CD4-positive, alpha-beta memory T cell (primary cell): ENCODE results near the gene TXNDC17. TPM values are rescaled to one million over a fixed set of nuclear protein-coding genes. Genes with fewer than 3 reads are reported as not detected.
"Not testable (repeated sequence)": the region's sequence is repeated elsewhere in the genome, so short reads cannot be mapped to it uniquely, and the experiment has no call there.

Experiments used
- CTCF ChIA-PET: fragments of 350-600 bp; sonication (Branson Sonifier 250); formaldehyde crosslinking; loops from one replicate; lab custom pipeline; 2021; ENCODE audit warnings: inconsistent platforms; ENCODE audit not compliant: partially characterized antibody; lab: Charles Lee
- POLR2A ChIA-PET: fragments of 350-600 bp; sonication (Branson Sonifier 250); formaldehyde crosslinking; loops from one replicate; lab custom pipeline; 2021; ENCODE audit not compliant: partially characterized antibody; lab: Charles Lee
- DNase-seq, 5 donors: peaks; one replicate each; pipeline versions ENCODE4 v3.0.0 to v3.0.0-alpha.2; 2020 to 2022; ENCODE audit warnings: mixed read lengths in 1 of 5
- H3K27ac ChIP-seq: one replicate; pipeline ENCODE4 v1.7.0; 2013; ENCODE audit warnings: low read depth, low read length
- H3K27me3 ChIP-seq: 2 replicates; pipeline ENCODE4 v1.7.0; 2013; ENCODE audit warnings: mild to moderate bottlenecking, low read length, moderate library complexity; ENCODE audit not compliant: insufficient read depth
- H3K36me3 ChIP-seq: 2 replicates; pipeline ENCODE4 v1.7.0; 2013; ENCODE audit warnings: mild to moderate bottlenecking, low read length, moderate library complexity; ENCODE audit not compliant: insufficient read depth
- H3K4me1 ChIP-seq: 2 replicates; pipeline ENCODE4 v1.7.0; 2013; ENCODE audit warnings: mild to moderate bottlenecking, low read length, moderate library complexity; ENCODE audit not compliant: insufficient read depth
- H3K4me3 ChIP-seq, 2 donors: one replicate each; pipeline ENCODE4 v1.7.0; 2013; ENCODE audit warnings: low read length in 2 of 2, mild to moderate bottlenecking in 1 of 2
- H3K9me3 ChIP-seq, 2 donors: one replicate each; pipeline ENCODE4 v1.7.0; 2013; ENCODE audit warnings: low read length in 2 of 2, control low read depth in 1 of 2; ENCODE audit not compliant: control insufficient read depth in 1 of 2
- H3K27ac Mint-ChIP-seq, 7 donors: one replicate each; pipeline ENCODE4 v1.8.0; 2020 to 2021; ENCODE audit warnings: mixed read lengths in 7 of 7, mild to moderate bottlenecking in 6 of 7, inconsistent platforms in 3 of 7, moderate library complexity in 3 of 7
- H3K27me3 Mint-ChIP-seq, 2 donors: one replicate each; pipeline ENCODE4 v1.8.0; 2020 to 2021; ENCODE audit warnings: mixed read lengths in 2 of 2
- H3K36me3 Mint-ChIP-seq, 2 donors: one replicate each; pipeline ENCODE4 v1.8.0; 2020 to 2021; ENCODE audit warnings: mixed read lengths in 2 of 2, inconsistent platforms in 1 of 2, mild to moderate bottlenecking in 1 of 2
- H3K4me1 Mint-ChIP-seq, 4 donors: one replicate each; pipeline ENCODE4 v1.8.0; 2020 to 2021; ENCODE audit warnings: mixed read lengths in 4 of 4, mild to moderate bottlenecking in 1 of 4
- H3K4me3 Mint-ChIP-seq, 8 donors: one replicate each; pipeline ENCODE4 v1.8.0; 2020 to 2021; ENCODE audit warnings: mixed read lengths in 8 of 8, mild to moderate bottlenecking in 7 of 8, moderate library complexity in 6 of 8, inconsistent platforms in 3 of 8
- H3K9me3 Mint-ChIP-seq, 8 donors: one replicate each; pipeline ENCODE4 v1.8.0; 2020 to 2021; ENCODE audit warnings: mixed read lengths in 8 of 8, mild to moderate bottlenecking in 5 of 8, inconsistent platforms in 3 of 8, moderate library complexity in 1 of 8
- intact Hi-C: fragments of 100-400 bp; cut with micrococcal nuclease; formaldehyde crosslinking; loops from one replicate; pipeline ENCODE4 v1.15.1; 2023
- polyA plus RNA-seq, 2 donors: library from polyadenylated mRNA; unstranded; fragments of 300-500 nt; fragmentation: Illumina TruSeq; gene quantifications; one replicate each; pipeline ENCODE4 v1.2.3, GENCODE V29; 2021
- total RNA-seq, 2 experiments: library from RNA; stranded (reverse); gene quantifications; one replicate each; pipeline ENCODE4 v1.2.3, GENCODE V29; 2021

The TXNDC17 gene
- total RNA-seq (10 to 100 TPM; 17.0 to 27.1 TPM), polyA plus RNA-seq (100 to 1,000 TPM in 1 of 2 donors, 10 to 100 TPM in 1; 74.7 to 122 TPM)

GRCh38 chr17:6640536-6641246, at the start of gene TXNDC17, which contains the start of gene KIAA0753:
Gene TXNDC17, plus strand, starts transcription at chr17:6641060. Its CDS starts 23 bp downstream, at chr17:6641083.
Gene KIAA0753, minus strand, starts transcription at chr17:6640711. Its CDS starts 5,608 bp downstream, at chr17:6635103.
- intact Hi-C loops, result loop anchor here (1.0 to 10.0 kb wide), 4 partner anchors 11 to 1056 kb away; partner anchors contain the start of genes C17orf100, MED31, NLRP1 and XAF1
- H3K36me3 ChIP-seq, result peaks cover 9% of the 10 kb centered on the region
- ChIA-PET CTCF (interaction anchor here (1.9 kb wide), 1 partner anchor 10 kb away, joined by 9 read pairs; the partner anchor contains the start of genes C17orf100 and MED31), POLR2A (interaction anchor here (0.8 to 5.6 kb wide), 10 partner anchors 10 to 1607 kb away, joined by 3 to 78 read pairs (median 4); partner anchors contain the start of genes C17orf100, CTC1, MED31 and NUP88)
- H3K27ac ChIP-seq, result peak within 1 kb of the TSS; percentile 81
- peaks cover 40% of the 10 kb centered on the region for H3K4me1 ChIP-seq
- peaks cover 12 to 38% of the 10 kb centered on the region in 2 donors for H3K36me3 Mint-ChIP-seq
- no peaks in the 10 kb centered on the region for H3K9me3 Mint-ChIP-seq
- H3K9me3 ChIP-seq, result no peaks in the 10 kb centered on the region
- peaks cover 17 to 66% (median 42%) of the 10 kb centered on the region in 4 donors for H3K4me1 Mint-ChIP-seq
- H3K27me3 ChIP-seq, result no peaks in the 10 kb centered on the region
- DNase-seq, result peak; percentile 85 to 91 (median 87)
- H3K4me3 Mint-ChIP-seq, result peak within 1 kb of the TSS; percentile 95 to 98 (median 96)
- peak within 1 kb of the TSS; percentile 74 to 94 for H3K4me3 ChIP-seq
- H3K27ac Mint-ChIP-seq, result peak within 1 kb of the TSS; percentile 96 to 99 (median 98)
- H3K27me3 Mint-ChIP-seq, result no peaks in the 10 kb centered on the region

- Histone ChIP-seq H3K4me3 (no peak overlapping the region), H3K36me3 (peaks cover 46% of the 10 kb centered on the region), H3K27ac (no peak overlapping the region), H3K27me3 (no peaks in the 10 kb centered on the region), H3K4me1 (no peaks in the 10 kb centered on the region), H3K9me3 (no peaks in the 10 kb centered on the region)
- H3K27me3 Mint-ChIP-seq, result no peaks in the 10 kb centered on the region
- peak overlapping the region in 2 of 7 donors; percentile 15 to 64 for H3K27ac Mint-ChIP-seq
- H3K4me3 Mint-ChIP-seq, result no peak overlapping the region
- CTCF ChIA-PET, result no interaction called here
- H3K4me1 Mint-ChIP-seq, result no peaks in the 10 kb centered on the region
- intact Hi-C loops, result no loop called here
- peaks cover 75 to 82% of the 10 kb centered on the region in 2 donors for H3K36me3 Mint-ChIP-seq
- no peak for DNase-seq
- POLR2A ChIA-PET, result no interaction called here
- H3K9me3 Mint-ChIP-seq, result no peaks in the 10 kb centered on the region
Observed at GRCh38 chr17:6591599-6592158, 49.2 kb upstream of the TXNDC17 start.

GRCh38 chr17:6592173-6592572, 48.7 kb upstream of the TXNDC17 start:
- intact Hi-C loops, result no loop called here
- H3K4me3 ChIP-seq, result no peak overlapping the region
- Mint-ChIP-seq H3K36me3 (peaks cover 77 to 85% of the 10 kb centered on the region in 2 donors), H3K27me3 (no peaks in the 10 kb centered on the region), H3K4me3 (no peak overlapping the region), H3K27ac (peak overlapping the region in 1 of 7 donors; percentile 64), H3K4me1 (no peaks in the 10 kb centered on the region), H3K9me3 (no peaks in the 10 kb centered on the region)
- H3K36me3 ChIP-seq, result peaks cover 44% of the 10 kb centered on the region
- ChIA-PET CTCF (no interaction called here), POLR2A (no interaction called here)
- no peaks in the 10 kb centered on the region for H3K9me3 ChIP-seq
- H3K27ac ChIP-seq, result no peak overlapping the region
- H3K4me1 ChIP-seq, result no peaks in the 10 kb centered on the region
- no peak for DNase-seq
- H3K27me3 ChIP-seq, result no peaks in the 10 kb centered on the region

- H3K4me1 Mint-ChIP-seq, POLR2A ChIA-PET, CTCF ChIA-PET, H3K27me3 Mint-ChIP-seq, DNase-seq, H3K27ac Mint-ChIP-seq, H3K4me3 Mint-ChIP-seq, intact Hi-C loops, H3K27me3 ChIP-seq, H3K9me3 ChIP-seq, H3K9me3 Mint-ChIP-seq, H3K4me3 ChIP-seq, H3K4me1 ChIP-seq, H3K27ac ChIP-seq: not testable (repeated sequence)
- H3K36me3 ChIP-seq, result peaks cover 43% of the 10 kb centered on the region
- peaks cover 74 to 82% of the 10 kb centered on the region in 2 donors for H3K36me3 Mint-ChIP-seq
Observed at GRCh38 chr17:6593371-6593770, 47.5 kb upstream of the TXNDC17 start.

GRCh38 chr17:6596081-6596480, 44.8 kb upstream of the TXNDC17 start:
- Histone ChIP-seq H3K27ac (no peak overlapping the region), H3K9me3 (no peaks in the 10 kb centered on the region), H3K4me1 (no peaks in the 10 kb centered on the region), H3K36me3 (peaks cover 37% of the 10 kb centered on the region), H3K27me3 (no peaks in the 10 kb centered on the region), H3K4me3 (no peak overlapping the region)
- H3K27me3 Mint-ChIP-seq, result no peaks in the 10 kb centered on the region
- intact Hi-C loops, result no loop called here
- no peak overlapping the region for H3K27ac Mint-ChIP-seq
- H3K4me3 Mint-ChIP-seq, result no peak overlapping the region
- ChIA-PET CTCF (no interaction called here), POLR2A (no interaction called here)
- no peaks in the 10 kb centered on the region for H3K4me1 Mint-ChIP-seq
- no peak for DNase-seq
- H3K9me3 Mint-ChIP-seq, result no peaks in the 10 kb centered on the region
- peaks cover 76 to 85% of the 10 kb centered on the region in 2 donors for H3K36me3 Mint-ChIP-seq

GRCh38 chr17:6596511-6596910, 44.3 kb upstream of the TXNDC17 start:
- Mint-ChIP-seq H3K27me3 (no peaks in the 10 kb centered on the region), H3K9me3 (no peaks in the 10 kb centered on the region), H3K27ac (no peak overlapping the region), H3K4me1 (no peaks in the 10 kb centered on the region), H3K4me3 (no peak overlapping the region), H3K36me3 (peaks cover 76 to 84% of the 10 kb centered on the region in 2 donors)
- Histone ChIP-seq H3K27ac (no peak overlapping the region), H3K4me3 (no peak overlapping the region), H3K27me3 (no peaks in the 10 kb centered on the region), H3K9me3 (no peaks in the 10 kb centered on the region), H3K36me3 (peaks cover 33% of the 10 kb centered on the region), H3K4me1 (no peaks in the 10 kb centered on the region)
- intact Hi-C loops, result no loop called here
- no peak for DNase-seq
- ChIA-PET CTCF (no interaction called here), POLR2A (no interaction called here)

- Mint-ChIP-seq H3K9me3 (no peaks in the 10 kb centered on the region), H3K27me3 (no peaks in the 10 kb centered on the region), H3K36me3 (peaks cover 76 to 82% of the 10 kb centered on the region in 2 donors), H3K27ac (no peak overlapping the region), H3K4me1 (no peaks in the 10 kb centered on the region), H3K4me3 (no peak overlapping the region)
- Histone ChIP-seq H3K4me1 (no peaks in the 10 kb centered on the region), H3K9me3 (no peaks in the 10 kb centered on the region), H3K4me3 (no peak overlapping the region), H3K36me3 (peaks cover 29% of the 10 kb centered on the region), H3K27me3 (no peaks in the 10 kb centered on the region), H3K27ac (no peak overlapping the region)
- ChIA-PET CTCF (no interaction called here), POLR2A (no interaction called here)
- intact Hi-C loops, result no loop called here
- no peak for DNase-seq
Observed at GRCh38 chr17:6596941-6597340, 43.9 kb upstream of the TXNDC17 start.
